Stimulated activated CD8-positive, alpha-beta memory T cell treated with anti-CD3 and anti-CD28 coated beads, Interleukin-2, amount 100 ng/mL, for 48 hours (primary cell): ENCODE measurements around the gene TRIM52.
A peak's percentile ranks its signal among the peaks of the same experiment; 100 is the strongest.

Experiments
- DNase-seq, 2 donors: peaks; one replicate each; pipeline ENCODE4 v3.0.0-alpha.2; 2020; ENCODE audit warnings: low read depth in 2 of 2

Gene TRIM52

GRCh38 chr5:181233801-181234454 is 27.0 kb downstream of the TRIM52 start:
- no peak for DNase-seq

- no peak for DNase-seq
Measured at GRCh38 chr5:181233088-181233800, 27.7 kb downstream of the TRIM52 start.

- no peak for DNase-seq
Measured at GRCh38 chr5:181232593-181232992, 28.4 kb downstream of the TRIM52 start.

- no peak for DNase-seq
Measured at GRCh38 chr5:181231432-181231831, 29.5 kb downstream of the TRIM52 start.

- no peak for DNase-seq
Measured at GRCh38 chr5:181230551-181230950, 30.4 kb downstream of the TRIM52 start.

GRCh38 chr5:181229996-181230395 is 30.9 kb downstream of the TRIM52 start:
- DNase-seq: no peak

- DNase-seq: no peak
Measured at GRCh38 chr5:181224390-181225229, 36.3 kb downstream of the TRIM52 start.

GRCh38 chr5:181223729-181224389 is 37.1 kb downstream of the TRIM52 start:
- DNase-seq: no peak

- DNase-seq: peak; percentile 98 to 99
Measured at GRCh38 chr5:181223058-181223728, 37.8 kb downstream of the TRIM52 start, which contains the start of gene TRIM41. Gene TRIM41 (plus strand): TSS chr5:181223281. CDS start chr5:181224000, 719 bp downstream.

- no peak for DNase-seq
Measured at GRCh38 chr5:181222630-181223057, 38.3 kb downstream of the TRIM52 start.

GRCh38 chr5:181221792-181222629 is 38.9 kb downstream of the TRIM52 start:
- peak; percentile 90 to 97 for DNase-seq

- no peak for DNase-seq
Measured at GRCh38 chr5:181221105-181221791, 39.7 kb downstream of the TRIM52 start.

- no peak for DNase-seq
Measured at GRCh38 chr5:181220178-181220515, 40.8 kb downstream of the TRIM52 start.

- no peak for DNase-seq
Measured at GRCh38 chr5:181219262-181220177, 41.4 kb downstream of the TRIM52 start.

GRCh38 chr5:181218795-181219124 is 42.2 kb downstream of the TRIM52 start:
- no peak for DNase-seq

GRCh38 chr5:181217803-181218062 is 43.2 kb downstream of the TRIM52 start:
- DNase-seq: no peak

- DNase-seq: no peak
Measured at GRCh38 chr5:181217111-181217802, 43.7 kb downstream of the TRIM52 start.
